ENCODE measurements around the gene PRELP. TPM values are rescaled to one million over a fixed set of nuclear protein-coding genes. Genes with fewer than 3 reads are reported as not detected.

PRELP gene
- total RNA-seq, 3 donors from 2014 or later, result 27.4 to 132 (median 42.0) TPM

GRCh38 chr1:203448521-203449061 is 27.0 kb upstream of the PRELP start:
- H3K4me3 ChIP-seq, result no peak overlapping the region
- no peaks in the 10 kb centered on the region for H3K4me1 ChIP-seq
- no peaks in the 10 kb centered on the region for H3K36me3 ChIP-seq
- H3K27me3 ChIP-seq, result no peaks in the 10 kb centered on the region
- TF ChIP-seq POLR2AphosphoS5 (IDR thresholded peaks at IDR 0.05), result peak in 1 of 3 donors; percentile 36
- no peak for TF ChIP-seq POLR2A (IDR thresholded peaks at IDR 0.05)
- peak overlapping the region; percentile 40 to 66 for H3K27ac ChIP-seq
- H3K9me3 ChIP-seq, result peaks cover 0 to 6% of the 10 kb centered on the region in 2 donors
- intact Hi-C loops (cut with DNase I; ENCODE audit: low total_unique reads), result no loop called here
- no peak for DNase-seq (ENCODE audit: low spot score in 2 of 2)

DNA sequence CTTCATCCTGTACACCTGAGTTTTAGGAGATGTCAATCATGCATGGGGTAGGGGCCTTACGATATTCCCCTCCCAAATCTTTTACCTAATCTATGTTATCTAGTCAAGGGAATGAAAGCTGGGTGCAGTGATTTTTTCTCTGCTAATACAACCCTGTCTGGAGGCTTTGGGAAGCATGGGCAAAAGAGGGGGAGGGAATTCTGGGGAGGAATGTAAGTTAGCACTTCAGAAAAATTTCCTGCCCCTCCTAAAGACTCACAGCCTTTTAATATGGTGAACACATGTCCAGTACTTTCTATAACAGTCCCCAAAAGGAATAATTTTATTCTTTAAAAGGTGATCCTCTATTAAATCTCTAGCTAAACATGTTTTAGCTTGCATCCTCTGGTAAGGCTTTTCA is 25.6 kb upstream of the PRELP start:
- Histone ChIP-seq H3K27ac (peak overlapping the region; percentile 40 to 48), H3K4me3 (no peak overlapping the region), H3K4me1 (no peaks in the 10 kb centered on the region), H3K27me3 (no peaks in the 10 kb centered on the region), H3K36me3 (no peaks in the 10 kb centered on the region), H3K9me3 (peaks cover 0 to 4% of the 10 kb centered on the region in 2 donors)
- intact Hi-C loops (cut with DNase I; ENCODE audit: low total_unique reads), result no loop called here
- DNase-seq (ENCODE audit: low spot score in 2 of 2), result no peak
- no peak for TF ChIP-seq CTCF (IDR thresholded peaks at IDR 0.05)
- TF ChIP-seq POLR2AphosphoS5 (IDR thresholded peaks at IDR 0.05), result no peak
- no peak for TF ChIP-seq POLR2A (IDR thresholded peaks at IDR 0.05)

GRCh38 chr1:203450479-203451149 is 25.0 kb upstream of the PRELP start:
- no peak for TF ChIP-seq CTCF (IDR thresholded peaks at IDR 0.05)
- no peak for TF ChIP-seq POLR2A (IDR thresholded peaks at IDR 0.05)
- TF ChIP-seq POLR2AphosphoS5 (IDR thresholded peaks at IDR 0.05), result no peak
- Histone ChIP-seq H3K27ac (peak overlapping the region; percentile 40 to 48), H3K36me3 (no peaks in the 10 kb centered on the region), H3K9me3 (no peaks in the 10 kb centered on the region), H3K4me1 (no peaks in the 10 kb centered on the region), H3K27me3 (no peaks in the 10 kb centered on the region), H3K4me3 (no peak overlapping the region)
- no peak for DNase-seq (ENCODE audit: low spot score in 2 of 2)
- intact Hi-C loops (cut with DNase I; ENCODE audit: low total_unique reads), result no loop called here

DNA sequence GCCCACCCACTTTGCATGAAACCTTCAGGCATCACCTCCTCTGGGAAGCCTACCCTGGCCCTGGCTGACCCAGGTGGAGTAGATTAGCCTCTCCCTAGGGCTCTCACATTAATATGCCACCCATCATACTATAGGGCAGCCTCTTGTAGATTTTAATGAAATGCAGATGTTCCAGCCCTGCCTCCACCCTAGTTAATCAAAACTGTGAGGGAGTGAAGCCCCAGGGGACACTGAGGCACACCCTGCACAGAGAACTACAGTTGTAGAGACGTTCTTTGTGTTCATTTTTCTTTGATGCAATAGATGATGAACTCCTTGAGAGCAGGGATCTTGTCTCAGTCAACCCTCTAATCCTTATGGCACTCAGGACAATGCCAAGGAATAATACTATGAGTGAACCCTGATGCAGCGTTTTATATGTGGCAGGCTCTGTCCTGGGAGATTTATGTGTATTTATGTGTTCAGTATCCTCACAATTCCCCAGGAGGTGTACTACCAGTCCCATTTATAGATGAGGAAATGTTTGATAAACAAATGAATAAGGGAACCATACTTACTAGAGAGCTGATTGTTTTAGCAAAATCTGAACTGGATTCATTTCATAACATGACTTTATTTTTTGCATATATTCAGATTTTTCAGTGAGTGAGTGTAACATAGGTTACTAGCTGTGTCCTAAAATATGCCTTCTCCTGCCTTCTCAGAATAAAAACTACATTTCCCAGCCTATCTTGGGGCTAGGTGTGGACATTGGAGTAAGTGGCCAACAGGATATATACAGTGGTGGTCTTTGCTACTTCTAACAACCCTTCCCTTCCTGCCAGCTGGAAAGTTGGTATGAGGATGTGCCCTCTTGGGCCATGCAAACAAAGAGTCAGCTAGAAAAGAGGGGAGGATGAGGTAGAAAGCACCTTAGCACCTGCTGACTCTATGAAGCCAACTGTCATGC is 23.5 kb upstream of the PRELP start:
- TF ChIP-seq POLR2AphosphoS5 (IDR thresholded peaks at IDR 0.05), result no peak
- TF ChIP-seq POLR2A (IDR thresholded peaks at IDR 0.05), result no peak
- no peak for TF ChIP-seq CTCF (IDR thresholded peaks at IDR 0.05)
- Histone ChIP-seq H3K27ac (no peak overlapping the region), H3K4me3 (no peak overlapping the region), H3K36me3 (no peaks in the 10 kb centered on the region), H3K9me3 (no peaks in the 10 kb centered on the region), H3K4me1 (no peaks in the 10 kb centered on the region), H3K27me3 (no peaks in the 10 kb centered on the region)
- DNase-seq (ENCODE audit: low spot score in 2 of 2), result no peak
- intact Hi-C loops (cut with DNase I; ENCODE audit: low total_unique reads), result no loop called here

DNA sequence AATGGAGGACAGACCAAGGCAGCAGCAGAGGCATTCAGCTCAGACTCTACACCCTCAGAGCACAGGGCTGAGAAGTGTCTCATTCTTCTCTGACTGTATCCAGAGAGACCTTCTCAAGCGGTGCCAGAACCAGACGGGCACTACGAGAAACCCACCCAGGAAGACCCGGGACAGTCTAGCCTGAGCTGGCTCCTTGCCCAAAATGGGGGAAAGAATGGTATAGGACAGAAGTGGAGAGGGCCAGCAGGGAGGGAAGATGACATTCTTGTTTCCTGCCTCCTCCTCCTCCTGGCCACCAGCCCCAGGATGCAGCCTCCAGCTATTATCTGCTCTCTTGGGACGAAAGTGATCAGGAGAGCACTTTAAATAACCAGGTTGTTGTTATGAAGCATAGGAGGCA is 22.6 kb upstream of the PRELP start:
- no peaks in the 10 kb centered on the region for H3K4me1 ChIP-seq
- no peaks in the 10 kb centered on the region for H3K36me3 ChIP-seq
- no peak overlapping the region for H3K27ac ChIP-seq
- no peaks in the 10 kb centered on the region for H3K27me3 ChIP-seq
- intact Hi-C loops (cut with DNase I; ENCODE audit: low total_unique reads), result no loop called here
- no peak for DNase-seq (ENCODE audit: low spot score in 2 of 2)
- H3K9me3 ChIP-seq, result no peaks in the 10 kb centered on the region
- no peak for TF ChIP-seq POLR2A (IDR thresholded peaks at IDR 0.05)
- no peak for TF ChIP-seq CTCF (IDR thresholded peaks at IDR 0.05)
- TF ChIP-seq POLR2AphosphoS5 (IDR thresholded peaks at IDR 0.05), result no peak
- H3K4me3 ChIP-seq, result no peak overlapping the region

Measured in breast epithelium (tissue), 4 donors.